Activated T-cell treated with anti-CD3 and anti-CD28 coated beads, Interleukin-2, amount 50 U/mL, for 24 hours (primary cell): ENCODE measurements around the gene DCLRE1B.
"Not testable (repeated sequence)": the region's sequence is repeated elsewhere in the genome, so short reads cannot be mapped to it uniquely, and the experiment has no call there.

Experiments used
- DNase-seq: peaks from one replicate; pipeline ENCODE4 v3.0.0-alpha.2; 2020
- H3K27ac Mint-ChIP-seq: 2 replicates; pipeline ENCODE4 v1.8.0; 2020; ENCODE audit warnings: mild to moderate bottlenecking, mixed read lengths
- H3K27me3 Mint-ChIP-seq: 2 replicates; pipeline ENCODE4 v1.8.0; 2020; ENCODE audit warnings: mixed read lengths
- H3K36me3 Mint-ChIP-seq: 2 replicates; pipeline ENCODE4 v1.8.0; 2020; ENCODE audit warnings: low read depth, mixed read lengths
- H3K4me1 Mint-ChIP-seq: 2 replicates; pipeline ENCODE4 v1.8.0; 2020; ENCODE audit warnings: low read depth, mixed read lengths
- H3K4me3 Mint-ChIP-seq: 2 replicates; pipeline ENCODE4 v1.8.0; 2020; ENCODE audit warnings: mild to moderate bottlenecking, moderate library complexity, mixed read lengths
- H3K9me3 Mint-ChIP-seq: 2 replicates; pipeline ENCODE4 v1.8.0; 2020; ENCODE audit warnings: mixed read lengths

DCLRE1B gene

DNA sequence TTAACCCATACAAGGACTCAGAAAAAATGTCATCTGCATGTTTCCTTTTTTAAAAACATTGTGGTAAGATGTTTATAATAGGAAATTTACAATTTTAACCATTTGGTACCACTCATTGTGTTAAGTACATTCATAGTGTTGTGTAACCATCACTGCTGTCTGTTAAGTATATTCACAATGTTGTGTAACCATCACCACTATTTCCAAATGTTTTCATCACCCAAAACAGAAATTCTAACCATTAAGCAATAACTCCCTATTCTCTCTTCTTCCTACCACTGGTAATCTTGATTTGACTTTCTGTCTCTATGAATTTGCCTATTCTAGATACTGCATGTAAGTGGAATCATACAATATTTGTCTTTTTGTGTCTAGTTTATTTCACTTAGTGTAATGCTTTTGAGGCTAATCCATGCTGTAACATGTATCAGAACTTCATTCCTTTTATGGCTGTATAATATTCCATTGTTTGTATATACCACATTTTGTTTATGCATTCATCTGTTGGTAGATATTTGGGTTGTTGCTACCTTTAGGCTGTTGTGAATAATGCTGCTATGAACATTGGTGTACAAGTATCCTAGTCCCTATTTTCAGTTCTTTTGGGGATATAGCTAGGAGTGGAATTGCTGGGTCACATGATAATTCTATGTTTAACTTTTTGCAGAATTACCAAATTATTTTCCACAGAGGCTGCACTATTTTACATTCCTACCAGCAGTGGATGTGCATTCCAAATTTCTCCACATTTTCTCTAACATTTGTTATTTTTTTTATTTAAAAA lies 38.1 kb downstream of the DCLRE1B start:
- Mint-ChIP-seq H3K4me1 (peaks cover 79% of the 10 kb centered on the region), H3K36me3 (peaks cover 55% of the 10 kb centered on the region), H3K9me3 (no peaks in the 10 kb centered on the region), H3K4me3 (no peak overlapping the region), H3K27me3 (no peaks in the 10 kb centered on the region), H3K27ac (no peak overlapping the region)
- no peak for DNase-seq

DNA sequence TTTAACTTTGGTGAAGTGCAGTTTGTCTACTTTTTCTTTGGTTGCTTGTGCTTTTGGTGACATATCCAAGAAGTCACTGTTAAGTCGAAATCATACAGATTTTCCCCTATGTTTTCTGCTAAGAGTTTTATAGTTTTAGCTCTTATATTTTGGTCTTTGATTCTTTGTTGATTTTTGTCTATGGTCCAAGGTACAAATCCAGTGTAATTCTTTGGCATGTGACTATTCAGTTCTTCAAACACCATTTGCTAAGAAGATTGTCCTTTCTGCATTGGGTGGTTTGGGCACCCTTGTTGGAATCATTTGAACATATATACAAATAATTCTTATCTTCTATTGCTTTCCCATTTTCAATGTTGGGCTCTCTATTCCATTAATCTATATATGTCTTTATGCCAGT lies 40.2 kb downstream of the DCLRE1B start:
- H3K36me3 Mint-ChIP-seq, result peaks cover 60% of the 10 kb centered on the region
- H3K27me3 Mint-ChIP-seq, result no peaks in the 10 kb centered on the region
- peaks cover 75% of the 10 kb centered on the region for H3K4me1 Mint-ChIP-seq
- no peak for DNase-seq
- no peaks in the 10 kb centered on the region for H3K9me3 Mint-ChIP-seq
- H3K27ac Mint-ChIP-seq, result no peak overlapping the region
- H3K4me3 Mint-ChIP-seq, result no peak overlapping the region

DNA sequence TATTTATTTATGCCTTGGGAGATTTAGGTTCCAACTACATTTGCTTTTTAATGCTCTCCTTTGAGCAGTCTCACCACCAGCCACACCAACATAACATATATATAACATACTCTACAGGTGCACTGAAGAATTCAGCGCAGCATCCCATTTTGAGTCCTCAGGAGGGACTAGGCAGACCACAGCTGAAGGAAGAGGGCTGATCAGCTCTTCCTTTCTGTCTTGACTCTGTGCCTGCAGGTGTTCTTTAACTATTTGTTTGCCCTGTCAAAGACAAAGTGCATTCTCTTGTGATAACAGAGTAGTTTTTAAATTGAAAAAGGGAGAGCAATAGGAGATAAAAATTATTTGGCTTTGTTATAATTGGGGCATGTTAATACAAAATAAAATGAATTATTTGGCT lies 41.0 kb downstream of the DCLRE1B start:
- no peak for DNase-seq
- Mint-ChIP-seq H3K4me1 (peaks cover 75% of the 10 kb centered on the region), H3K27me3 (no peaks in the 10 kb centered on the region), H3K27ac (peak overlapping the region; percentile 89), H3K4me3 (peak overlapping the region; percentile 7), H3K36me3 (peaks cover 58% of the 10 kb centered on the region), H3K9me3 (no peaks in the 10 kb centered on the region)

DNA sequence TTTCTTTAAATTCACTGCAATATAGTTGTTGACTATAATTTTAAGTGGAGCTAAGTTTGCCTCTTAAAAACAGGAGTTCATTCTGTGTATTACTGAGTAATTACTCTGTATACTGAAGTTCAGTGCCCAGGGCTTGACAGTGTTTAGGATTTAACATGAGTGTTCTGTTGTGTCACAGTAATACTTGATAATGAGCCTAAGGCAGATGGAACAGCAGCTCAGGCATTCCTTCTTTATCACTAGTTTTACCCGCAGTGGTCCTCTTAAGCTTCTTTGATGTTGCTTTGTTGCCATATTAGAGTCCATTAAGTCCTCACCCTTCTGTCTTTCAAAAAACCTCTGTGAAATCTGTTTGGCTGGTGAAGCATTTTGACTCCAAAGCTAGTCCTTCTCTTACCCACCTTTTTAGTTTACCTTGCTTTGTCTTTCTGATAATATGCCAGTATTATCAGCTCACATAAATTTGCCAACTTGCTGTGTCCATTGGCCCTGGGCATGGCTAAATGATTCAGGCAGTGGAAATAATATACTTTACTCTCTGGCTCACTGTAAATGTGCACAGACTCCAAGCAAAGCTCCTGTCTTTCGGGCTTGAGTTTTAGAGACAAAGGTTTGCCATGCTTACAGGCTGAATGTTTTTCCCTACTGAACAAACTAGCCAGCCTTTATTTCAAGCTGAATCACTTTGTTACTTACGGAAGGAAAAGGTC lies 41.7 kb downstream of the DCLRE1B start:
- Mint-ChIP-seq H3K9me3 (no peaks in the 10 kb centered on the region), H3K27me3 (no peaks in the 10 kb centered on the region)
- no peak for DNase-seq

DNA sequence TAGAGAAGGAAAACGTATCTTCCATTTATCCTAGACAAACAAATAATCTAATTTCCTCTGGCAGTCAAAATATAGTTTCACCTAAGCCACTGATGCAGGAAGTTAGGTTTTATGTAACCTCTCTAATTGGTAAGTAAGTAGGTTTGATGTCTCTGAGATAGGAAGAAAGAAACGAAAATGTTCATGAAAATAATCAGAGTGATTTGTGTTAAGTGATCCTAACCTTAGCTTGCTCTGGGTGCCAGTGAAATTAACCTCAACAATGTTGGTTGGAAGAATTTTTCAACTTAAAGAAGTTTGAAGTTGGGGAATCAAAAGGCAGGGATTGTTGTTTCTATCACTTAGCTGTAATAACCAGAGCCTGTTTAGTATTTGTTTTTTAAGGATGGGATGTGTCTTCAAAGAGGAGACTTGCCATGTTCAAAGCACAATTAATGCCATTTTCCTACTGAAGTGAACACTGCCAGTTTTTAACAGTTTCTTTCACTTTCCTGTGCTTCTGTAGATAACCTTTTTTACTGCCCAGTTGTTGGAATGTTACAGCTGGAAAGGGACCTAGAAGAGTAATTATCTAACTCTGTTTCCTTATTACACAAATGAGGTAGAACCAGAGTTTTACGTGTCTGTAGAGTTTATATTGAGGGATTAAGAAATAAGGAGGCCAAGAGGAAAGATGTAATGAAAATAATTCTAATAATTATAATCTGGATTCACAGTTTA lies 42.4 kb downstream of the DCLRE1B start:
- Mint-ChIP-seq H3K27me3 (no peaks in the 10 kb centered on the region), H3K36me3 (peaks cover 60% of the 10 kb centered on the region), H3K4me3 (peak overlapping the region; percentile 53), H3K4me1 (peaks cover 79% of the 10 kb centered on the region), H3K9me3 (no peaks in the 10 kb centered on the region), H3K27ac (peak overlapping the region; percentile 89)
- no peak for DNase-seq

More for the DNA sequence above, 41.7 kb downstream of the DCLRE1B start:
- Mint-ChIP-seq H3K4me1 (peaks cover 78% of the 10 kb centered on the region), H3K27ac (peak overlapping the region; percentile 89), H3K36me3 (peaks cover 61% of the 10 kb centered on the region), H3K4me3 (peak overlapping the region; percentile 53)

DNA sequence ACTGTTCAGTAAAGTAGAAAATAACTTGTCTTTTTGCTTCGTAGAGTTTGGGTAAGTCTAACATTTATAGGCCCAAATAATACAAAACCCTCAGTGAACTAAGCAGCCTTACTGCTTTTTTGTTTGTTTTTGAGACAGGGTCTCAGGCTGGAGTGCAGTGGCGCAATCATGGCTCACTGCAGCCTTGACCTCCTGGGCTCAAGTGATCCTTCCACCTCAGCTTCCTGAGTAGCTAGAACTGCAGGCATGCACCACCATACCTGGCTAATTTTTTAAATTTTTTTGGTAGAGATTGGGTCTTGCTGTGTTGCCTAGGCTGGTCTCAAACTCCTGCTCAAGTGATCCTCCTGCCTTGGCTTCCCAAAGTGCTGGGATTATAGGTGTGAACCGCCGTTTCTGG lies 43.0 kb downstream of the DCLRE1B start:
- not testable (repeated sequence) for H3K9me3 Mint-ChIP-seq, DNase-seq, H3K27me3 Mint-ChIP-seq
- Mint-ChIP-seq H3K27ac (peak overlapping the region; percentile 89), H3K4me1 (peaks cover 79% of the 10 kb centered on the region), H3K36me3 (peaks cover 61% of the 10 kb centered on the region), H3K4me3 (peak overlapping the region; percentile 53)

DNA sequence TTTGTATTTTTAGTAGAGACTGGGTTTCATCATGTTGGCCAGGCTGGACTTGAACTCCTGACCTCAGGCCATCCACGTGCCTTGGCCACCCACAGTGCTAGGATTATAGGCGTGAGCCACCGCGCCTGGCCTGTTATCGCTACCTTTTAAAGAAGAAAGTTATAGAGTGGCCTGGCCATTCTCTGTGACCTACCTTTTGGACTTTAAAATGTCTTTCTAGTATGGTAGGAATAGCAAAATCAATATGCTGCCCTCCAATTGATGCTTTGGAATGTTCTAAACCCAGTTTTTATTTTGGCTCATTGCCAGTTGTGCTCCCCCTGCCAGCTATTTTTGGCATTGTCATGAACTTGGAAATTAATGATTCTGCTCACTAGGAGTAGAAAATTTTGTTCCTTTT lies 43.9 kb downstream of the DCLRE1B start:
- H3K27ac Mint-ChIP-seq, result peak overlapping the region; percentile 89
- H3K9me3 Mint-ChIP-seq, result no peaks in the 10 kb centered on the region
- no peaks in the 10 kb centered on the region for H3K27me3 Mint-ChIP-seq
- no peak for DNase-seq
- peaks cover 62% of the 10 kb centered on the region for H3K36me3 Mint-ChIP-seq
- no peak overlapping the region for H3K4me3 Mint-ChIP-seq
- H3K4me1 Mint-ChIP-seq, result peaks cover 78% of the 10 kb centered on the region

DNA sequence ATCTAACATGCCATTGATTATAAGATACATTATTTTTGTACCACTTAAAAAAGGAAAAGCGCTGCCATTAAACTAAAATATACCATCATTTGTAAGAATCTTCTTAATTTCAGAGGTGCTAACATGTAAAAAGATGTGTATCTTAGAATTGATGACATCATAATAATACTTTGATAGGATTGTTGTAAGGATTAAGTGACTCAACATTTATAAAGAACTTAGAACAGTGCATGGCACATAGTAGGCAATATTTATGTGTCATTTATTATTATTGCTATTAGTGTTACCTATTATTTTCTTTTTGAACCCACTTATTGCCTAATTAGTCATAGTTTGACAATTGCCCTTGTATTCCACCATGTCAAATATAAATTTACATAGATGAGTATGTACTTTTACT lies 45.8 kb downstream of the DCLRE1B start:
- peaks cover 66% of the 10 kb centered on the region for H3K36me3 Mint-ChIP-seq
- H3K4me1 Mint-ChIP-seq, result peaks cover 78% of the 10 kb centered on the region
- no peak overlapping the region for H3K4me3 Mint-ChIP-seq
- H3K9me3 Mint-ChIP-seq, result no peaks in the 10 kb centered on the region
- no peaks in the 10 kb centered on the region for H3K27me3 Mint-ChIP-seq
- H3K27ac Mint-ChIP-seq, result peak overlapping the region; percentile 50
- DNase-seq, result no peak

DNA sequence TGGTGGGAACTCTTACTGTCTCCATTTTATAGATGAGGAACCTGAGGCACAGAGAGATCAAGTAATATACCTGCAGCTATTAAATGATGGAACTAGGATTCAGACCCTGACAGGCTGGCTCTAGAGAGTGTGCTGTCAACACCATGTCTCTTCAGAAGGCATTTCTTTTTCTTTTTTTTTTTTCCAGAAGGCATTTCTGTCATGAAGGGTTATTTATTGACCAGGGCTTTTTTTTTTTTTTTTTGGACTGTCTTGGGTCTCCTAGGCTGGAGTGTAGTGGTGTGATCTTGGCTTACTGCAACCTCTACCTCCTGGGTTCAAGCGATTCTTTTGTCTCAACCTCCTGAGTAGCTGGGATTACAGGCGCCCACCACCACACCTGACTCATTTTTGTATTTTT lies 46.6 kb downstream of the DCLRE1B start:
- no peak for DNase-seq
- H3K36me3 Mint-ChIP-seq, result peaks cover 68% of the 10 kb centered on the region
- no peaks in the 10 kb centered on the region for H3K27me3 Mint-ChIP-seq
- H3K4me1 Mint-ChIP-seq, result peaks cover 74% of the 10 kb centered on the region
- no peak overlapping the region for H3K4me3 Mint-ChIP-seq
- H3K27ac Mint-ChIP-seq, result peak overlapping the region; percentile 80
- no peaks in the 10 kb centered on the region for H3K9me3 Mint-ChIP-seq

DNA sequence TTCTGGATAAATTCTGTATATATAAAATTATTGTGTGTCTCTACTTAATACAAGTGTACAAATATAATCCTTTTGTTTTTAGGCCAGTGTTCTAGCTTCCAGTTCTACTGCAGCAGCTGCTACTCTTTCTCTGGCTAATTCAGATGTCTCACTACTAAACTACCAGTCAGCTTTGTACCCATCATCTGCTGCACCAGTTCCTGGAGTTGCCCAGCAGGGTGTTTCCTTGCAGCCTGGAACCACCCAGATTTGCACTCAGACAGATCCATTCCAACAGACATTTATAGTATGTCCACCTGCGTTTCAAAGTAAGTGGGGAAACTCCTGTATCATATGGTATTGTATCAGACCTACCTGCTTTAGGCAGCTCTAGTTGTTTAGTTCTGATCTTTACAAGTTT lies 52.9 kb downstream of the DCLRE1B start:
- H3K36me3 Mint-ChIP-seq, result peaks cover 91% of the 10 kb centered on the region
- H3K27ac Mint-ChIP-seq, result no peak overlapping the region
- no peaks in the 10 kb centered on the region for H3K9me3 Mint-ChIP-seq
- H3K4me1 Mint-ChIP-seq, result peaks cover 41% of the 10 kb centered on the region
- DNase-seq, result no peak
- H3K4me3 Mint-ChIP-seq, result no peak overlapping the region
- no peaks in the 10 kb centered on the region for H3K27me3 Mint-ChIP-seq

DNA sequence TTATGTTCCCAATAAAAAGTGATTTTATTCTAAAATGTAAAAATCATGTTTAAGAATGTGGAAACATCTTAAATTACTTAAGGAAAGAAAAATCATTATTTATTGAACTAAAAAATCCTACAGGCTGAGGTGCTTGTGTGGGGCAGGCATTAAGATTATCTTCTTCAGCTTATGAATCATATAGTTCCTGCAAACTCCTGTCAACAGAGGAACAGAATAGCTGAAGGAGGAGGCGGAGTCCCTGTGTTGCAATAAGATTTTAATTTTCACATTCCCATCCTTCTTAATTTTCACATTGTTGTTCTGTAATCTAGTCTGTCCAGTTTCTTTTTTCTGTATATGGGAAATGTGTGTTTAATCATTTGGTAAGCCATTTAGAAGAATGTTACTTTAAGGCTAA lies 53.6 kb downstream of the DCLRE1B start:
- no peak for DNase-seq
- Mint-ChIP-seq H3K27ac (no peak overlapping the region), H3K4me3 (no peak overlapping the region), H3K36me3 (peaks cover 91% of the 10 kb centered on the region), H3K4me1 (peaks cover 46% of the 10 kb centered on the region), H3K27me3 (no peaks in the 10 kb centered on the region), H3K9me3 (no peaks in the 10 kb centered on the region)

DNA sequence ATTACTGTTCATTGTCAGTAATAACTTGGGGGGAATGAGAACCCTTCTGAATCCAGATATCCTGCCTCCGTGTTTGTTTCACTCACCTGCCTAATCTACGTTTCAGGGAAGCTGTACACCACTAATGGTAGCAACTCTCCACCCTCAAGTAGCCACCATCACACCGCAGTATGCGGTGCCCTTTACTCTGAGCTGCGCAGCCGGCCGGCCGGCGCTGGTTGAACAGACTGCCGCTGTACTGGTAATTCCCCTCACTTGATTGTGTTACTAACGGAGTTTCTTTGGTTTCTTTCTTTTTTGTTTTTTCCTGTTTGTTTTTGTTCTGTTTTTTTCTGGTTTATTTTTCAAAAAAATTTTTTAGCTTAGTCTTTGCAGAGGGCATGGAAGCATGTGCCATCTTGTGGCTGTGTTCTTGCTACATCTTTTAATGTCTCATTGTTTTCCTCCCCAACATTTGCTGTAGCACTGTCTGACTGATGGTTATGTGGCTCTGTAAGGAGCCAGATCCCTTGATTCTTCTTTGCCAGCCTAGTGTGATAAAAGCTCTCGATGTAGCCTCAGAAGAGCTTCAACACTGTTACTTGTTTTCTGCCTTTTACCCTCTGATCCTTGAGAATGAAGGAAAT lies 58.3 kb downstream of the DCLRE1B start:
- H3K27me3 Mint-ChIP-seq, result no peaks in the 10 kb centered on the region
- no peak for DNase-seq

More for the DNA sequence above, 58.3 kb downstream of the DCLRE1B start:
- peaks cover 91% of the 10 kb centered on the region for H3K36me3 Mint-ChIP-seq
- H3K4me3 Mint-ChIP-seq, result no peak overlapping the region
- H3K9me3 Mint-ChIP-seq, result no peaks in the 10 kb centered on the region
- H3K27ac Mint-ChIP-seq, result peak overlapping the region; percentile 68
- H3K4me1 Mint-ChIP-seq, result peaks cover 15% of the 10 kb centered on the region
